Measurements from ENCODE around the gene MED26. TPM values are rescaled to one million over a fixed set of nuclear protein-coding genes. Genes with fewer than 3 reads are reported as not detected.
"Not testable (repeated sequence)": the region's sequence is repeated elsewhere in the genome, so short reads cannot be mapped to it uniquely, and the experiment has no call there.

The MED26 gene
- polyA plus RNA-seq, 3 donors: 5.0 to 9.0 (median 8.0) TPM

GRCh38 chr19:16571283-16571682 lies 56.7 kb downstream of the MED26 start:
- no peak for DNase-seq (ENCODE audit: extremely low read depth in 1 of 11, low read depth in 9 of 11, low spot score in 4 of 11)

- DNase-seq (ENCODE audit: extremely low read depth in 1 of 11, low read depth in 9 of 11, low spot score in 4 of 11): no peak
Measured at GRCh38 chr19:16569609-16570320, 58.2 kb downstream of the MED26 start.

GRCh38 chr19:16566702-16567101 lies 61.3 kb downstream of the MED26 start:
- no peak for DNase-seq (ENCODE audit: extremely low read depth in 1 of 11, low read depth in 9 of 11, low spot score in 4 of 11)

GRCh38 chr19:16566161-16566560 lies 61.8 kb downstream of the MED26 start:
- no peak for DNase-seq (ENCODE audit: extremely low read depth in 1 of 11, low read depth in 9 of 11, low spot score in 4 of 11)

- no peak for DNase-seq (ENCODE audit: extremely low read depth in 1 of 11, low read depth in 9 of 11, low spot score in 4 of 11)
Measured at GRCh38 chr19:16564842-16565241, 63.2 kb downstream of the MED26 start.

- no peak for DNase-seq (ENCODE audit: extremely low read depth in 1 of 11, low read depth in 9 of 11, low spot score in 4 of 11)
Measured at GRCh38 chr19:16562608-16563025, 65.4 kb downstream of the MED26 start.

GRCh38 chr19:16561382-16561781 lies 66.6 kb downstream of the MED26 start:
- DNase-seq (ENCODE audit: extremely low read depth in 1 of 11, low read depth in 9 of 11, low spot score in 4 of 11): no peak

- no peak for DNase-seq (ENCODE audit: extremely low read depth in 1 of 11, low read depth in 9 of 11, low spot score in 4 of 11)
Measured at GRCh38 chr19:16559780-16560276, 68.2 kb downstream of the MED26 start.

- DNase-seq (ENCODE audit: extremely low read depth in 1 of 11, low read depth in 9 of 11, low spot score in 4 of 11): no peak
Measured at GRCh38 chr19:16554776-16555175, 73.2 kb downstream of the MED26 start.

GRCh38 chr19:16551902-16552301 lies 76.1 kb downstream of the MED26 start:
- not testable (repeated sequence) for DNase-seq (ENCODE audit: extremely low read depth in 1 of 11, low read depth in 9 of 11, low spot score in 4 of 11)

- no peak for DNase-seq (ENCODE audit: extremely low read depth in 1 of 11, low read depth in 9 of 11, low spot score in 4 of 11)
Measured at GRCh38 chr19:16548956-16549355, 79.0 kb downstream of the MED26 start.

- DNase-seq (ENCODE audit: extremely low read depth in 1 of 11, low read depth in 9 of 11, low spot score in 4 of 11): no peak
Measured at GRCh38 chr19:16544473-16545231, 83.4 kb downstream of the MED26 start.

- DNase-seq (ENCODE audit: extremely low read depth in 1 of 11, low read depth in 9 of 11, low spot score in 4 of 11): not testable (repeated sequence)
Measured at GRCh38 chr19:16543734-16544133, 84.3 kb downstream of the MED26 start.

GRCh38 chr19:16542910-16543472 lies 85.0 kb downstream of the MED26 start:
- no peak for DNase-seq (ENCODE audit: extremely low read depth in 1 of 11, low read depth in 9 of 11, low spot score in 4 of 11)

GRCh38 chr19:16542045-16542909 lies 85.7 kb downstream of the MED26 start, which contains the start of gene CHERP:
CHERP (minus strand) TSS chr19:16542437; CDS start chr19:16542378, 59 bp downstream.
- DNase-seq (ENCODE audit: extremely low read depth in 1 of 11, low read depth in 9 of 11, low spot score in 4 of 11): peak; percentile 78 to 95 (median 91)

- no peak for DNase-seq (ENCODE audit: extremely low read depth in 1 of 11, low read depth in 9 of 11, low spot score in 4 of 11)
Measured at GRCh38 chr19:16541526-16542044, 86.4 kb downstream of the MED26 start.

GRCh38 chr19:16540948-16541347 lies 87.1 kb downstream of the MED26 start:
- no peak for DNase-seq (ENCODE audit: extremely low read depth in 1 of 11, low read depth in 9 of 11, low spot score in 4 of 11)

- no peak for DNase-seq (ENCODE audit: extremely low read depth in 1 of 11, low read depth in 9 of 11, low spot score in 4 of 11)
Measured at GRCh38 chr19:16537111-16537510, 90.9 kb downstream of the MED26 start.

- no peak for DNase-seq (ENCODE audit: extremely low read depth in 1 of 11, low read depth in 9 of 11, low spot score in 4 of 11)
Measured at GRCh38 chr19:16536130-16536529, 91.9 kb downstream of the MED26 start.
